ENCODE data around the gene PFDN2. TPM values are rescaled to one million over a fixed set of nuclear protein-coding genes. Genes with fewer than 3 reads are reported as not detected.

Gene PFDN2
- total and polyA plus RNA-seq, 2 donors (not counting 3 experiments of a cell fraction or from before 2014, with no cell fraction given), result 104 to 157 TPM

DNA sequence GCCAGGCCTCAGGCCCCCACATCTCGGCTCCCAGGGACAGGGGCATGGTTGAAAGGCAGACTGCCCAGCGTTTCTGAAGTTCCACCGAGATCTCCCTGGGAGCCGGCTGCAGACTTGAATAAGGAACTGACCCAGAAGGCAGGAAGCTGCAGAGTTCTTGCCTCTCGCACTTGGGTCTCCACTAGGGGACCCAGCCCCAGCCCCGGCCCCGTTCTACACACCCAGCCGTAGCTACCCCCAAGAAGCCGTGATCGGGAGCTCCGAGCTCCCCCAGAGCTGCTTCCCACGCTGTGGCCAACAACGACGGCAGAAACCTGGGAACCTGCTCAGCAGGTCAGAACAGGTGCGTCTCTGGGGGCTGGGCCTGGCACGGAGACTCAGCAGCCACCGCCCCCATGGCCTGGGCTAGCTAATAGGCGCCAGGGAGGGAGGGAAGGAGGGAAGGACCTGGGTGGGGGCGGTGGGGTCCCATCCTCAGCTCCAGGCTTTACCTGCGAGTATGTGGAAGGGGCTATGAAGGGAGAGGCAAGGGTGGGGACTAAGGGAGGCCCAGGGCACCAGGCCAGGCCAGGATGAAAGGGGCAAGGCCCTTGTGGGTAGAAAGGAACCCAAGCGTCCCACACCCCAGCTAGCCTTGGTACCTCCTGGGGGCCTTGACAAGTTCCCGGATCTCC lies 28.4 kb downstream of the PFDN2 start, which contains the start of gene NECTIN4:
Gene NECTIN4, minus strand, starts transcription at position 308 of the 674 bp plus-strand sequence. Its CDS starts 262 bp downstream, at position 46.
- Histone ChIP-seq H3K79me2 (ENCODE audit: control insufficient read depth, insufficient read depth, low read length) (no peaks in the 10 kb centered on the region), H3K27ac (ENCODE audit: insufficient read depth, low read depth, low read length) (no peak within 1 kb of the TSS), H3K9me1 (replicated peaks; ENCODE audit: control insufficient read depth, extremely low read depth, insufficient read depth, low read length) (no peaks in the 10 kb centered on the region), H3K4me1 (ENCODE audit: control insufficient read depth, extremely low read depth, insufficient read depth, low read length) (no peaks in the 10 kb centered on the region), H3K4me3 (replicated peaks in 1 of 3; ENCODE audit: insufficient read depth in 1 of 3, low read depth in 1 of 3, low read length in 3 of 3) (no peak within 1 kb of the TSS), H2AFZ (ENCODE audit: low read depth, low read length) (no peak within 1 kb of the TSS), H3K4me2 (ENCODE audit: insufficient read depth, low read length) (no peak within 1 kb of the TSS), H3K36me3 (ENCODE audit: control insufficient read depth in 2 of 2, extremely low read depth in 1 of 2, insufficient read depth in 2 of 2, low read length in 2 of 2) (no peaks in the 10 kb centered on the region), H3K27me3 (ENCODE audit: control insufficient read depth in 2 of 2, insufficient read depth in 2 of 2, low read length in 2 of 2) (no peaks in the 10 kb centered on the region), H3K9me3 (replicated peaks; ENCODE audit: control insufficient read depth, insufficient read depth, low read length) (no peaks in the 10 kb centered on the region), H3K9ac (replicated peaks; ENCODE audit: extremely low read depth, insufficient read depth, low read length) (no peak within 1 kb of the TSS), H4K20me1 (replicated peaks; ENCODE audit: control insufficient read depth, extremely low read depth, insufficient read depth, low read length) (no peaks in the 10 kb centered on the region)
- intact Hi-C loops (cut with micrococcal nuclease), result no loop called here
- ChIA-PET CTCF (interaction anchor here (2.1 kb wide), 1 partner anchor 92 kb away, joined by 6 read pairs; no protein-coding TSS in a partner anchor), POLR2A (no interaction called here)
- TF ChIP-seq JUN (IDR thresholded peaks at IDR 0.05; ENCODE audit: borderline replicate concordance, insufficient read depth, insufficient read length, low read depth), result no peak
- TF ChIP-seq MYC (IDR thresholded peaks at IDR 0.05; ENCODE audit: low read depth, low read length), result no peak
- no peak for TF ChIP-seq FOS (IDR thresholded peaks at IDR 0.05; ENCODE audit: borderline replicate concordance, insufficient read depth, low read length)
- TF ChIP-seq POLR2AphosphoS5 (IDR thresholded peaks at IDR 0.05; ENCODE audit: insufficient read depth, low read depth, low read length), result no peak
- TF ChIP-seq GATA2 (IDR thresholded peaks at IDR 0.05; ENCODE audit: insufficient read depth, insufficient read length, low read depth, low read length), result no peak
- TF ChIP-seq, protein P1, sequence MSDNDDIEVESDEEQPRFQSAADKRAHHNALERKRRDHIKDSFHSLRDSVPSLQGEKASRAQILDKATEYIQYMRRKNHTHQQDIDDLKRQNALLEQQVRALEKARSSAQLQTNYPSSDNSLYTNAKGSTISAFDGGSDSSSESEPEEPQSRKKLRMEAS (IDR thresholded peaks at IDR 0.05; ENCODE audit: insufficient read depth, insufficient read length), result no peak
- no peak for TF ChIP-seq EZH2 (IDR thresholded peaks at IDR 0.05; ENCODE audit: borderline replicate concordance, low read depth, low read length, severe bottlenecking)
- no peak for TF ChIP-seq POLR2A (IDR thresholded peaks at IDR 0.05; ENCODE audit: low read depth, low read length)
- TF ChIP-seq, protein P2, sequence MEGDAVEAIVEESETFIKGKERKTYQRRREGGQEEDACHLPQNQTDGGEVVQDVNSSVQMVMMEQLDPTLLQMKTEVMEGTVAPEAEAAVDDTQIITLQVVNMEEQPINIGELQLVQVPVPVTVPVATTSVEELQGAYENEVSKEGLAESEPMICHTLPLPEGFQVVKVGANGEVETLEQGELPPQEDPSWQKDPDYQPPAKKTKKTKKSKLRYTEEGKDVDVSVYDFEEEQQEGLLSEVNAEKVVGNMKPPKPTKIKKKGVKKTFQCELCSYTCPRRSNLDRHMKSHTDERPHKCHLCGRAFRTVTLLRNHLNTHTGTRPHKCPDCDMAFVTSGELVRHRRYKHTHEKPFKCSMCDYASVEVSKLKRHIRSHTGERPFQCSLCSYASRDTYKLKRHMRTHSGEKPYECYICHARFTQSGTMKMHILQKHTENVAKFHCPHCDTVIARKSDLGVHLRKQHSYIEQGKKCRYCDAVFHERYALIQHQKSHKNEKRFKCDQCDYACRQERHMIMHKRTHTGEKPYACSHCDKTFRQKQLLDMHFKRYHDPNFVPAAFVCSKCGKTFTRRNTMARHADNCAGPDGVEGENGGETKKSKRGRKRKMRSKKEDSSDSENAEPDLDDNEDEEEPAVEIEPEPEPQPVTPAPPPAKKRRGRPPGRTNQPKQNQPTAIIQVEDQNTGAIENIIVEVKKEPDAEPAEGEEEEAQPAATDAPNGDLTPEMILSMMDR (IDR thresholded peaks at IDR 0.05; ENCODE audit: extremely low read depth in 1 of 2, insufficient read depth in 1 of 2, low read depth in 1 of 2, low read length in 2 of 2), result no peak
- DNase-seq (ENCODE audit: low read depth, low spot score) (no peak), FAIRE-seq (no peak)
- dilution Hi-C loops (cut with MboI; ENCODE audit: extremely low pct_ligation_motif_present, low sequenced_read_pairs), result no loop called here
- BruUV-seq (replicated peaks), result no TSS peak
